ENCODE measurements around the gene PBX1. TPM values are rescaled to one million over a fixed set of nuclear protein-coding genes. Genes with fewer than 3 reads are reported as not detected.

Gene PBX1
- total RNA-seq, 1 donor from 2014 or later = 71.7 TPM

DNA sequence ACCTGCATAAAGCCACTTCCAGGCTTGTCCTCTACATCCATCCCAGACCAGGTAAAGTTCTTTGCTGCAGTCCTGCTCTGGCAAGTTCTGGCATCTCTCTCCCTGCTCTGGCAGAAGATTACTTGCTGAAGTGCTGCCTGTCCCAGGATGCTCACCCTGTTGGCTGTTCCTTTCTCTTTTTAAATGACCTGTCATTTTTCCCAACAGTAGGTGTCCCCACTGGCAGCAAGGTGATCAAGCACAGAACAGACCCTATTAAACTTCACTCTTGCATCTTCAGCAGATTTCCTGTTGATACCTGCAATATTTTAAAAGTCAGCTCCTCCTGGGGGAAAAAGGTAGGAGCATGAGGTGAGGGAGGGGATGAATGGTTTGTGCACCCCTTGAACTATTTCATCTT, 332.6 kb downstream of the PBX1 start:
- no peak for DNase-seq (ENCODE audit: low read depth, low spot score)
- TF ChIP-seq, protein P1, sequence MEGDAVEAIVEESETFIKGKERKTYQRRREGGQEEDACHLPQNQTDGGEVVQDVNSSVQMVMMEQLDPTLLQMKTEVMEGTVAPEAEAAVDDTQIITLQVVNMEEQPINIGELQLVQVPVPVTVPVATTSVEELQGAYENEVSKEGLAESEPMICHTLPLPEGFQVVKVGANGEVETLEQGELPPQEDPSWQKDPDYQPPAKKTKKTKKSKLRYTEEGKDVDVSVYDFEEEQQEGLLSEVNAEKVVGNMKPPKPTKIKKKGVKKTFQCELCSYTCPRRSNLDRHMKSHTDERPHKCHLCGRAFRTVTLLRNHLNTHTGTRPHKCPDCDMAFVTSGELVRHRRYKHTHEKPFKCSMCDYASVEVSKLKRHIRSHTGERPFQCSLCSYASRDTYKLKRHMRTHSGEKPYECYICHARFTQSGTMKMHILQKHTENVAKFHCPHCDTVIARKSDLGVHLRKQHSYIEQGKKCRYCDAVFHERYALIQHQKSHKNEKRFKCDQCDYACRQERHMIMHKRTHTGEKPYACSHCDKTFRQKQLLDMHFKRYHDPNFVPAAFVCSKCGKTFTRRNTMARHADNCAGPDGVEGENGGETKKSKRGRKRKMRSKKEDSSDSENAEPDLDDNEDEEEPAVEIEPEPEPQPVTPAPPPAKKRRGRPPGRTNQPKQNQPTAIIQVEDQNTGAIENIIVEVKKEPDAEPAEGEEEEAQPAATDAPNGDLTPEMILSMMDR (conservative IDR thresholded peaks at IDR 0.05) = no peak
- H3K4me1 Mint-ChIP-seq = peaks cover 8% of the 10 kb centered on the region

DNA sequence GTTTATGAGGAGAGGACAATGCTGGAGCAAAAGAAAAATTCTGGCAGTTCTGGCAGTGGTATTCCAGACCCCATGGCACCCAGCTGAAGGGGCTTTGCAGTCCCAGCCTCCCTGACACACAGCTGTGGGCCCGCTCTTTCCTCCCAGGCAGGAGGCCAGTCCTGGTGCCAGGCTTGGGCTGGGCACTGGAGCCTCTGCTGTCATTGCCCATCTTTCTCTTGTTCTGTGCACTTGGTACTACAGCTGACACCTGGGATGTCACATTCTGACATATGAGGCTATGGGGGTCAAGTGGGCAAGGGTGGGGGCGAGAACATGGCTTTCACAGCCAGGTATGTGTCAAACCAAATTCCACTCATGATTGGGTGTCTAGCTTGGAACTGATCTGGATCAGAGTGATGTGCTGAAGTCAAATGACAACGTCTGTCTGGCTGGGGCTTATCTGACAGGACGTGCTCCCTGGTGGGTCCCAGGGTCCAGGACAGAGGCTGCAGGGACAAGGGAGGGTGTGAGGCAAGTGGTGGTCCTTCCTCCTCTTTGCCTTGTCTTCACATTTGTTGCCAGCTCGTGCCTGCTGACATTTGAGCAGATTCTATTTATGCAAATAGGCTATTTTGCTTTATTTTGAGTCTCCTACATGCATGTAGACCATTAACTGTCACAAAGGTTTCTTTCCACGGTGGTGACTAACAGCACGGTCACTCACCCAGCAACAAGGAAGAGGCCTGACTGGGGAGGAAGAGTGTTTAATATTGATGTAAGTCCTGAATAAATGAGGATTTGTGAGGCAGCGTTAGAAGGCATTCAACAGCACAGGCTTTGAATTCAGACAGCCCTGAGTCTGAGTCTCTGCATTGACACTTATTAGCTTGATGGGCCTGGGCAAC, 336.3 kb downstream of the PBX1 start:
- no peaks in the 10 kb centered on the region for H3K36me3 Mint-ChIP-seq (ENCODE audit: low read depth)
- no peak for DNase-seq (ENCODE audit: low read depth, low spot score)
- no peak overlapping the region for H3K27ac Mint-ChIP-seq (ENCODE audit: unreplicated experiment)
- TF ChIP-seq, protein P1 (conservative IDR thresholded peaks at IDR 0.05) = no peak
- H3K9me3 Mint-ChIP-seq = no peaks in the 10 kb centered on the region
- H3K27me3 Mint-ChIP-seq (ENCODE audit: low read depth) = peaks cover 6% of the 10 kb centered on the region
- peaks cover 8% of the 10 kb centered on the region for H3K4me1 Mint-ChIP-seq
- no peak overlapping the region for H3K4me3 Mint-ChIP-seq

More for the DNA sequence above, 332.6 kb downstream of the PBX1 start:
- H3K4me3 Mint-ChIP-seq = no peak overlapping the region
- peaks cover 6% of the 10 kb centered on the region for H3K27me3 Mint-ChIP-seq (ENCODE audit: low read depth)
- no peaks in the 10 kb centered on the region for H3K9me3 Mint-ChIP-seq
- no peak overlapping the region for H3K27ac Mint-ChIP-seq (ENCODE audit: unreplicated experiment)
- H3K36me3 Mint-ChIP-seq (ENCODE audit: low read depth) = no peaks in the 10 kb centered on the region

DNA sequence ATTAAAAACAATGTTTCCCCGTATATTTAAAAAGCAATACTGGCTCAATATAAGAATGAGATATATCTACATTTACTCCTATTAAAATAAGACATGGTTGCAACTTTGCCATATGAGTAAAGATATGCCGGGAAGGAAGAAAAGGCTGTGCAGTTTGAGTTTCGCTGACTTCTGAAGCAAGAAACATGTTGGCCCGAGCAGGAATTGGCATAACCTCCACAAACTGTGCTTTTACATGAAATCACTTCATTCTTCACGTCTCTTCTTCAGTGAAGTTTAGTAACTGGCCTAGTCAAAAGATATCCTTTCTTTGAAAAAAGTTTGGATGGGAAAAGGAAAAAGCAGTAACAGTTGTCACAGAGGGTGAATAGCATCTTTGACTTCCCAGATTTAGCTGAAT, 342.0 kb downstream of the PBX1 start:
- Mint-ChIP-seq H3K4me3 (no peak overlapping the region), H3K27ac (ENCODE audit: unreplicated experiment) (no peak overlapping the region), H3K36me3 (ENCODE audit: low read depth) (no peaks in the 10 kb centered on the region), H3K4me1 (peaks cover 1% of the 10 kb centered on the region), H3K9me3 (no peaks in the 10 kb centered on the region), H3K27me3 (ENCODE audit: low read depth) (no peaks in the 10 kb centered on the region)
- TF ChIP-seq, protein P1 (conservative IDR thresholded peaks at IDR 0.05) = no peak
- no peak for DNase-seq (ENCODE audit: low read depth, low spot score)
